ENCODE measurements around the gene EIF1AD.

Gene EIF1AD, protein sequence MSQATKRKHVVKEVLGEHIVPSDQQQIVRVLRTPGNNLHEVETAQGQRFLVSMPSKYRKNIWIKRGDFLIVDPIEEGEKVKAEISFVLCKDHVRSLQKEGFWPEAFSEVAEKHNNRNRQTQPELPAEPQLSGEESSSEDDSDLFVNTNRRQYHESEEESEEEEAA

DNA sequence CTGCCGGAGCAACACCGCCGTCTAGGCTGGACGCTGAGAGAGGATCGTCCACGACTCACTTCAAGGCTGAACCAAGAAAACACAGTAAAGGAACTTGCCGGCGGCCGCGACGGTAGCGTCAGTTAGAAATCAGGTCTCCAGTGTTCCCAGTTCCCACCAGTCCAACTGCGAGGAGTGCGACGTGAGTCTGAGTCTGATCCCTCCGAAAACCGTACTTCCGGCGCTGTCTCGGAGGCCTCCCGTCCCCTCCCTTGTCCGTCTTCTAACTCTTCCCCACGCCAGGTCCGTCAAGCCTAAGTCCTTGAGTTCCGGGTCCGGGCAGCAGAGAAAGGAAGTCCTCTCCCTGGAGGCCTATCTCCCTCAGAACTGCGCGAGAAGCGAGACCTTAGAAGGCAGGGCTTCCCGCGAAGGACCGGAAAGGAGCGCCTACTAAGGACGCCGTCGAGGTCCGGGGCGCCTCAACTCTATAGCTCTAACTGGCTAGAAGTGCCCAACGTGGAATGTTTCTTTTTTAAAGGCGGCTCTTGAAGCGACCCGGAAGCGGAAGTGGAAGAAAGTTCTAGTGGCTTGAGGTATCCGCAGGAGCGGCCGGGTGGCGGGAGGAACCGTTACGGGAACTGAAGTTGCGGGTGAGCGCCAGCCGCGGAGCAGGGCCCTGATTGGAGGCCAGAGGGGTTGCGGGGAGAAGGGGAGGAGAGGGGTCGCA is at the start of gene EIF1AD, which contains the start of gene BANF1:
TSS of gene EIF1AD (minus strand) at position 216 of the 706 bp plus-strand sequence. CDS start 1,768 bp downstream, outside the sequence.
TSS of gene BANF1 (plus strand) at position 562 of the 706 bp plus-strand sequence. CDS start 748 bp downstream, outside the sequence.
- Histone ChIP-seq H2AFZ (peak within 1 kb of the TSS; percentile 96), H3K4me2 (ENCODE audit: low read length) (peak within 1 kb of the TSS; percentile 91), H3K9me3 (ENCODE audit: control insufficient read depth, low read length) (no peaks in the 10 kb centered on the region), H3K4me1 (no peaks in the 10 kb centered on the region), H3K36me3 (ENCODE audit: control insufficient read depth, insufficient read depth, low read length) (no peaks in the 10 kb centered on the region), H3K9ac (no peak within 1 kb of the TSS), H3K27me3 (ENCODE audit: control insufficient read depth, insufficient read depth, low read length) (no peaks in the 10 kb centered on the region), H3K79me2 (peaks cover 2% of the 10 kb centered on the region), H3K27ac (peak within 1 kb of the TSS; percentile 90), H3K4me3 (ENCODE audit: low read depth, low read length) (peak within 1 kb of the TSS; percentile 93)
- no peak for TF ChIP-seq CTCF (IDR thresholded peaks at IDR 0.05)

DNA sequence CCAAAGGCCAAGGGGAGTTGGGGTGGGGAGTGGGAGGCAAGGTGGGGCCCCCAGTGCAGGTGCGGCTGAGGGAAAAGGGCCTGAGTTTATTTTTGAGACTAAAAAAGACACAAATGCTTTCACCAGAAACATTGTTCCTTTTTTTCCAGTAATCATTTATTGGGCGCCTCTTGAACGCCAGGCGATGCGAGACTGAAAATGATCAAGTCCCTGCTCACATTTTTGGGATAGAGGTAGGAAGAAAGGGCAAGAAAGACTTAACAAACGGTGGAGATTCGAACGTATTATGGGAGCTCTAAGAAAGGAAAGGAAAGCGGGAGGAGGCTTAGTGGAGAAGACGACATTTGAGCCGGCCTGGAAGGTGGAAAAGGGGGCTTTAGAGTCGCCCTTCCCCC is 49.4 kb upstream of the EIF1AD start:
- Histone ChIP-seq H3K27ac (peak overlapping the region; percentile 84), H3K79me2 (peaks cover 10% of the 10 kb centered on the region), H3K4me3 (ENCODE audit: low read depth, low read length) (peak overlapping the region; percentile 92), H3K4me1 (peaks cover 22% of the 10 kb centered on the region), H2AFZ (peak overlapping the region; percentile 67), H3K9me3 (ENCODE audit: control insufficient read depth, low read length) (no peaks in the 10 kb centered on the region), H3K9ac (peak overlapping the region; percentile 40), H3K36me3 (ENCODE audit: control insufficient read depth, insufficient read depth, low read length) (no peaks in the 10 kb centered on the region), H3K27me3 (ENCODE audit: control insufficient read depth, insufficient read depth, low read length) (no peaks in the 10 kb centered on the region), H3K4me2 (ENCODE audit: low read length) (peak overlapping the region; percentile 78)
- TF ChIP-seq CTCF (IDR thresholded peaks at IDR 0.05), result no peak

DNA sequence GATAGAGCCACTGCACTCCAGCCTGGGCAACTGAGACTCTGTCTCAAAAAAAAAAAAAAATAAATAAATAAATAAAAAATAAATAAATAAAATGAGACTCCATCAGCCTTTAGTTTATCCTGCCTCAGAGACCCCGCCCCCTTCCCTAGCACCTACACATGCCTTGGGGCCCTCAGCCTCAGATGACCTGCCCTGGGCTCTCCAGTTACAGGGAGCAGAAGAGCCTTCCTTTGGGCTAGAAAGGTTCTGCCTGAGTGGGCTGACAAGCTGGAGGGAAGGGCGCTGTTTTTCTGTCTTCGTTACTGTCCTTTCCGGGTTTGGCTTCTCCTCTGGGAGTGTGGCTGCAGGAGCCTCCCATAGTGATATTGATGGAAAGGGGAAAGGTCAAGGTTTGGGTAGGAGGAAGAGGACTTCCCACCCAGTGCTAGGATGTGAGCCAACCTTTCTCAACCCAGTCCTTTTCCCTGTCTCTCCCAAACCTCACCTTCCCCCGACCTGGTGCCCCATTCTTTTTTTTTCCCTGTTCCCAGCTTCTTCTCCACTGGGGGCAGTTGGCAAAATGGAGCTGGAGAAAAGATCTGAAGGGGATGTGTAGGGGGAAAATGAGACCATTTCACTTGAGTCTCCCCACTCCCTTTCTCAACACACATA is 48.7 kb upstream of the EIF1AD start:
- Histone ChIP-seq H3K36me3 (ENCODE audit: control insufficient read depth, insufficient read depth, low read length) (no peaks in the 10 kb centered on the region), H3K9me3 (ENCODE audit: control insufficient read depth, low read length) (no peaks in the 10 kb centered on the region), H3K4me3 (ENCODE audit: low read depth, low read length) (no peak overlapping the region), H3K4me1 (peaks cover 25% of the 10 kb centered on the region), H3K27ac (peak overlapping the region; percentile 84), H3K4me2 (ENCODE audit: low read length) (peak overlapping the region; percentile 78), H3K9ac (no peak overlapping the region), H3K27me3 (ENCODE audit: control insufficient read depth, insufficient read depth, low read length) (no peaks in the 10 kb centered on the region), H3K79me2 (peaks cover 10% of the 10 kb centered on the region), H2AFZ (peak overlapping the region; percentile 61)
- no peak for TF ChIP-seq CTCF (IDR thresholded peaks at IDR 0.05)

GRCh38 chr11:66048547-66049323 is 46.8 kb upstream of the EIF1AD start, which contains the start of gene GAL3ST3:
TSS of gene GAL3ST3 (minus strand) at chr11:66049161. CDS start at chr11:66045415, 3,746 bp downstream.
- peaks cover 25% of the 10 kb centered on the region for H3K4me1 ChIP-seq
- H3K36me3 ChIP-seq (ENCODE audit: control insufficient read depth, insufficient read depth, low read length), result no peaks in the 10 kb centered on the region
- H3K4me2 ChIP-seq (ENCODE audit: low read length), result no peak within 1 kb of the TSS
- H3K9ac ChIP-seq, result no peak within 1 kb of the TSS
- H3K27ac ChIP-seq, result peak within 1 kb of the TSS; percentile 53
- TF ChIP-seq CTCF (IDR thresholded peaks at IDR 0.05), result no peak
- H3K79me2 ChIP-seq, result peaks cover 10% of the 10 kb centered on the region
- no peaks in the 10 kb centered on the region for H3K27me3 ChIP-seq (ENCODE audit: control insufficient read depth, insufficient read depth, low read length)
- H3K4me3 ChIP-seq (ENCODE audit: low read depth, low read length), result no peak within 1 kb of the TSS
- no peaks in the 10 kb centered on the region for H3K9me3 ChIP-seq (ENCODE audit: control insufficient read depth, low read length)
- peak within 1 kb of the TSS; percentile 50 for H2AFZ ChIP-seq
